ENCODE results near the gene H19. TPM values are rescaled to one million over a fixed set of nuclear protein-coding genes. Genes with fewer than 3 reads are reported as not detected.

Gene H19
- total and polyA plus RNA-seq, 8 donors: 119 to 1,133 (median 825) TPM

DNA sequence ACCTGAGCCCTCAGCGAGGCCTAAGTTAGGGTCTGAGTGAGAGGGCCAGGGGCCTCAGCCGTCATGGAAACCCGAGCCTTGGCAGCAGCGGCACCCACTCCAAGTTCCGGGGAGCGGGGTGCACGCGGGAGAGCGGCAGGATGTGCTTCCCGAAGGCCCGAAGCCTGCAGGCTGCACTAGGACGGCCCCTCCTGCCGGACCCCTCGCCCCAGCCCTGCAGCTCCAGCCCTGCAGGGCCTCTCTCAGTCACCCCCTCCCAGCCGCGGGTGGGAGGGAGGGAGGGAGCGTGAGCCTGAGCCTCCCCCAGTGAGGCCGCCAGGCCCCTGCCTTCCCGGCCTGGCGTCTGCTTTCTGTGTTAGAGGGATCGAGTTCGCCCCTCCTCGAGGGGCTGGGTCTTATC, 27.9 kb downstream of the H19 start:
- H3K36me3 ChIP-seq: no peaks in the 10 kb centered on the region
- H3K4me1 ChIP-seq: no peaks in the 10 kb centered on the region
- no peaks in the 10 kb centered on the region for H3K27me3 ChIP-seq
- no peaks in the 10 kb centered on the region for H3K9me3 ChIP-seq
- TF ChIP-seq, protein P1, sequence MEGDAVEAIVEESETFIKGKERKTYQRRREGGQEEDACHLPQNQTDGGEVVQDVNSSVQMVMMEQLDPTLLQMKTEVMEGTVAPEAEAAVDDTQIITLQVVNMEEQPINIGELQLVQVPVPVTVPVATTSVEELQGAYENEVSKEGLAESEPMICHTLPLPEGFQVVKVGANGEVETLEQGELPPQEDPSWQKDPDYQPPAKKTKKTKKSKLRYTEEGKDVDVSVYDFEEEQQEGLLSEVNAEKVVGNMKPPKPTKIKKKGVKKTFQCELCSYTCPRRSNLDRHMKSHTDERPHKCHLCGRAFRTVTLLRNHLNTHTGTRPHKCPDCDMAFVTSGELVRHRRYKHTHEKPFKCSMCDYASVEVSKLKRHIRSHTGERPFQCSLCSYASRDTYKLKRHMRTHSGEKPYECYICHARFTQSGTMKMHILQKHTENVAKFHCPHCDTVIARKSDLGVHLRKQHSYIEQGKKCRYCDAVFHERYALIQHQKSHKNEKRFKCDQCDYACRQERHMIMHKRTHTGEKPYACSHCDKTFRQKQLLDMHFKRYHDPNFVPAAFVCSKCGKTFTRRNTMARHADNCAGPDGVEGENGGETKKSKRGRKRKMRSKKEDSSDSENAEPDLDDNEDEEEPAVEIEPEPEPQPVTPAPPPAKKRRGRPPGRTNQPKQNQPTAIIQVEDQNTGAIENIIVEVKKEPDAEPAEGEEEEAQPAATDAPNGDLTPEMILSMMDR (IDR thresholded peaks at IDR 0.05): no peak
- DNase-seq (no peak), ATAC-seq (no peak)
- intact Hi-C loops (cut with DNase I): no loop called here
- no peak overlapping the region for H3K27ac ChIP-seq
- no peak overlapping the region for H3K4me3 ChIP-seq

DNA sequence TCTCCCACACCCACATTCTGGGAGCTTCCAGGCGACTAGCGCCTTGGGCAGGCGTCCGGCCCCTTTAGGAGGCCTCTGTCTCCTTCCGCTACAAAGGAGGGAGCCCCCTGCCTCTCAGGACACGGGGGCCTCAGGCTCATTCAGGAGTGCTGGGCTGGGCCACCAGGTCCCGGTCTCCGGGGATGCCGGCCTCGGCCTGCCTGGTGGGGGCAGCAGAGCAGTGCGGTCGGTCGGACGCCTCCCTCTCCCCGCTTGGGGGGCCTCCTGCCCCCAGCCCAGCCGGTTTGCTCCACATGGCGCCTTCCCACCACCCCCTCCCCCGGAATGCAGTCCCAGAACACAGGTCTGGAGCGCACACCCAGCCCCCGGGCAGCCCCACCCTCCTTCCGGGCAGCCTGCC, 28.6 kb downstream of the H19 start:
- no peaks in the 10 kb centered on the region for H3K27me3 ChIP-seq
- no peak for DNase-seq

DNA sequence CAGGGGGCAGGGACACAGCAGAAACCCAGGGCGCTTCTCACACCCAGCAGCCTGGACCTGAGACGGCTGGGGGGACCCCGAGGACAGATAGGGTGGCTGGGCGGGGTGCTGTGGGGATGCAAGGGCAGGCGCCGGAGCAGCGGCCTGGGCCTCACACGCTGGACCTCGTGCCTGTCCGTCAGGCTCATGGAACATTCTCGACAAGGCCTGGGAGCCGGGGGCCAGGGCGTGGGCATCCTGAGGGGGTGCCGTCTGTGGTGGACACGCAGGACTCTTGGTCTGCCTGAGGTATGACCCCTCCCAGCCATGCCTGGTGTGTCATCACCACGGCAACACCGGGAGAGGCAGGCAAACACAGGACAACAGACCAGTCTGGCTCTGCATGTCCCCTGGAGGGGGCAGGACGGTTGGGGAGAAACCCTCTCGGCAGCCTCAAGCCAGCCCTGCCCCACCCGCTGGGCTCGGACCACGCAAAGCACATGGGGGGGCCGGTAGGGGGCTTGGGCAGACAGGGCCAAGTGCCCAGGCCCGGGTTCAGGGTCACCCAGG, 29.1 kb downstream of the H19 start:
- intact Hi-C loops (cut with DNase I): no loop called here
- TF ChIP-seq, protein P1 (IDR thresholded peaks at IDR 0.05): no peak

More for the DNA sequence above, 28.6 kb downstream of the H19 start:
- no peak overlapping the region for H3K4me3 ChIP-seq
- H3K9me3 ChIP-seq: no peaks in the 10 kb centered on the region
- no peaks in the 10 kb centered on the region for H3K4me1 ChIP-seq
- intact Hi-C loops (cut with DNase I): no loop called here
- peak; percentile 65 for ATAC-seq
- TF ChIP-seq, protein P1 (IDR thresholded peaks at IDR 0.05): no peak
- H3K27ac ChIP-seq: no peak overlapping the region
- no peaks in the 10 kb centered on the region for H3K36me3 ChIP-seq

DNA sequence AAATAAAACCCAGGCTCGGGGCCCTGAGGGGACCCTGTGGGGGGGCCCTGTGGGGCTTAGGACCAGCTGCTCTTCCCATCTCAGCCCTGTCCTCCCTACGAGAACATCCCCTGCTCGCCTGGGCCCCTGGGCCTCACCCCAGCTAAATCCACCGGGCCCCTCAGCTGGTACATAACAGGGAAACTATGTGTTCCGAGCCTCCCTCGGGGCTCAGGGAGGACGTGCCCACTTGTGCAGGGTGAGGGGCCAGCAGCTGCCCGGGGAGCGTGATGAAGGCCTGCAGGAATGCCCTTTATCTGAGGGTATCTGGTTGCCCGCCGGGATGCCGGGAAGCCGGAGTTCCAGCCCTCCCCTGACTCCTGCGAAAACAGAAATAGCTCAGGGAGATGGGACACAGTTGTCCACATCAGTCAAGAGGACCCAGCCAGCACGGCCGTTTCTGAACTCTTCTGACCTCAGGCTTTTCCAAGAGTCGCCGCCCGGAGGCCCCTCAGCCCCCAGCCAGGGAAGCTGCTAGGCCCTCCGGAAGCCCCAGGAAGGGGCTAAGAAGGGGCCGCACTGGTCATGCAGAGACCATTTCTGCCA, 29.9 kb downstream of the H19 start:
- peak in 1 of 4 donors; percentile 6 for DNase-seq

More for the DNA sequence above, 29.1 kb downstream of the H19 start:
- Histone ChIP-seq H3K4me1 (no peaks in the 10 kb centered on the region), H3K4me3 (no peak overlapping the region), H3K36me3 (no peaks in the 10 kb centered on the region), H3K27me3 (no peaks in the 10 kb centered on the region), H3K9me3 (no peaks in the 10 kb centered on the region), H3K27ac (no peak overlapping the region)
- ATAC-seq (peak; percentile 66), DNase-seq (peak in 1 of 4 donors; percentile 12)

DNA sequence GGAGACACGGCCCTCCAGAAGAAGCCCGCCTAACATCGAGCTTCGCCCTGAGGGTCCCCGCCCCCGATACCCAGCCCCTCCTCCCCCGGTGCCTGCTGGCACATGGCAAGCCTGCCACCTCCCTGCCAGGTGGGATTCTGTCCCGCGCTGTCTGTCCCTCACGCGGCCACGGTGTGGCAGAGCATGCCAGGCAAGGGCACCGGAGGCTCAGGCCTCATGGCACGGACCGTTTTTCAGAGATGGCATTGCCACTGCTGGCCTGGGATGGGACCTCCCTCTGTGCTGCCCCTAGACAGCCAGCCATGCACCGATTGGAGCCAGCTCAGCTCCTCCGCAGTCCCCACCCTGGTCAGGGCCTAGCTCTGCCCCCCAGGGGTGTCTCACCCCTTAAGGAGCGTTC, 31.1 kb downstream of the H19 start:
- no peaks in the 10 kb centered on the region for H3K9me3 ChIP-seq
- intact Hi-C loops (cut with DNase I): no loop called here
- TF ChIP-seq, protein P1 (IDR thresholded peaks at IDR 0.05): no peak

More for the DNA sequence above, 29.9 kb downstream of the H19 start:
- Histone ChIP-seq H3K36me3 (no peaks in the 10 kb centered on the region), H3K4me1 (no peaks in the 10 kb centered on the region), H3K27me3 (no peaks in the 10 kb centered on the region), H3K4me3 (no peak overlapping the region), H3K27ac (no peak overlapping the region), H3K9me3 (no peaks in the 10 kb centered on the region)
- TF ChIP-seq, protein P1 (IDR thresholded peaks at IDR 0.05): no peak
- ATAC-seq: no peak
- intact Hi-C loops (cut with DNase I): no loop called here

More for the DNA sequence above, 31.1 kb downstream of the H19 start:
- Histone ChIP-seq H3K4me1 (no peaks in the 10 kb centered on the region), H3K27ac (no peak overlapping the region), H3K4me3 (no peak overlapping the region), H3K27me3 (no peaks in the 10 kb centered on the region), H3K36me3 (no peaks in the 10 kb centered on the region)
- DNase-seq (no peak), ATAC-seq (no peak)
